HCT116 (cell line): ENCODE results near the gene SPEF1. TPM values are rescaled to one million over a fixed set of nuclear protein-coding genes. Genes with fewer than 3 reads are reported as not detected.

Experiments
- ATAC-seq: fragments of 200-7000 bp; cut with Tn5 transposase; 2 replicates; pipeline ENCODE4 v1.9.1; 2020; ENCODE audit warnings: mild to moderate bottlenecking, moderate library complexity
- BruUV-seq: library from RNA; stranded (reverse); fragments of 400-500 nt; replicated peaks from 2 replicates; lab custom pipeline; 2021; lab: Mats Ljungman, UMichigan
- CTCF ChIA-PET: fragments of 300-600 bp; sonication (Branson Sonifier 250); formaldehyde crosslinking; loops from one replicate; lab custom pipeline; 2021; ENCODE audit warnings: antibody characterized with exemption; lab: Charles Lee
- POLR2A ChIA-PET: fragments of 300-600, 350-600 bp; sonication (Branson Sonifier 250); formaldehyde crosslinking; loops from one replicate; lab custom pipeline; 2021; ENCODE audit warnings: antibody characterized with exemption; lab: Charles Lee
- RAD21 ChIA-PET, 2 experiments: fragments of 300-600 bp; sonication (Branson Sonifier 250); formaldehyde crosslinking; loops; one replicate each; lab custom pipeline; 2023; ENCODE audit warnings: low total read pairs in 2 of 2; ENCODE audit not compliant: uncharacterized antibody in 2 of 2, unreplicated experiment in 2 of 2, low non-redundant PET in 1 of 2; lab: Charles Lee
- DNase-seq: peaks from one replicate; pipeline ENCODE4 v3.0.0-alpha.2; 2010; ENCODE audit warnings: low read depth, low spot score
- H2AFZ ChIP-seq: fragments of 200-600 bp; shearing (Covaris generic), sonication (generic); 2 replicates; pipeline ENCODE4 v1.6.1; 2017; ENCODE audit warnings: low read depth, mixed run types, mixed read lengths, antibody characterized with exemption, low read length; ENCODE audit not compliant: poor library complexity, severe bottlenecking
- H3K27ac ChIP-seq: 2 replicates; pipeline ENCODE4 v1.5.1; 2012; ENCODE audit warnings: low read depth, low read length
- H3K27me3 ChIP-seq: fragments of 200-600 bp; sonication (generic); 2 replicates; pipeline ENCODE4 v1.6.1; 2016; ENCODE audit warnings: mixed run types, low read length, mixed read lengths; ENCODE audit not compliant: insufficient read depth
- H3K36me3 ChIP-seq, 2 experiments: fragments of 200-500 bp in 1 of 2; fragments of 200-600 bp in 1 of 2; sonication (Bioruptor generic) in 1 of 2; sonication (generic) in 1 of 2; 2 replicates each; pipeline versions ENCODE4 v1.5.1 to v1.6.1; 2014 to 2016; ENCODE audit warnings: low read length in 2 of 2, inconsistent platforms in 1 of 2, mixed read lengths in 1 of 2, mixed run types in 1 of 2; ENCODE audit not compliant: insufficient read depth in 2 of 2, control insufficient read depth in 1 of 2
- H3K4me1 ChIP-seq, 2 experiments: fragments of 200-600 bp in 1 of 2; sonication (generic) in 1 of 2; 2 replicates each; pipeline versions ENCODE4 v1.5.1 to v1.6.1; 2012 to 2017; ENCODE audit warnings: low read length in 2 of 2, inconsistent platforms in 1 of 2, mild to moderate bottlenecking in 1 of 2, mixed read lengths in 1 of 2, mixed run types in 1 of 2, moderate library complexity in 1 of 2; ENCODE audit not compliant: insufficient read depth in 2 of 2, control insufficient read depth in 1 of 2
- H3K4me2 ChIP-seq: fragments of 200-600 bp; sonication (generic); 2 replicates; pipeline ENCODE4 v1.6.1; 2017; ENCODE audit warnings: mixed run types, low read length, mixed read lengths
- H3K4me3 ChIP-seq, 2 experiments: fragments of 200-600 bp in 1 of 2; sonication (generic) in 1 of 2; replicated peaks in 1 of 2; 2 replicates each; pipeline ENCODE4 v1.5.1; 2011 to 2016; ENCODE audit warnings: low read length in 2 of 2, control low read depth in 1 of 2, low read depth in 1 of 2, mild to moderate bottlenecking in 1 of 2, mixed read lengths in 1 of 2, mixed run types in 1 of 2
- H3K79me2 ChIP-seq: fragments of 200-600 bp; sonication (generic); 2 replicates; pipeline ENCODE4 v1.6.1; 2017; ENCODE audit warnings: mild to moderate bottlenecking, mixed run types, low read length, moderate library complexity, mixed read lengths; ENCODE audit not compliant: insufficient read depth
- H3K9ac ChIP-seq: fragments of 200-600 bp; sonication (generic); 2 replicates; pipeline ENCODE4 v1.6.1; 2016; ENCODE audit warnings: low read length, mixed read lengths
- H3K9me2 ChIP-seq: fragments of 200-600 bp; sonication (generic), shearing (Covaris generic); 2 replicates; pipeline ENCODE4 v1.6.1; 2017; ENCODE audit warnings: mixed run types, mild to moderate bottlenecking, moderate library complexity; ENCODE audit not compliant: insufficient read depth
- H3K9me3 ChIP-seq, 2 experiments: fragments of 200-500 bp in 1 of 2; fragments of 200-600 bp in 1 of 2; sonication (Bioruptor generic) in 1 of 2; sonication (generic) in 1 of 2; 2 replicates each; pipeline ENCODE4 v1.6.1; 2014 to 2017; ENCODE audit warnings: low read length in 2 of 2, mixed read lengths in 2 of 2, inconsistent platforms in 1 of 2, low read depth in 1 of 2, mild to moderate bottlenecking in 1 of 2, mixed run types in 1 of 2, moderate library complexity in 1 of 2; ENCODE audit not compliant: control insufficient read depth in 1 of 2, insufficient read depth in 1 of 2
- H4K20me1 ChIP-seq: fragments of 200-600 bp; sonication (generic), shearing (Covaris generic); 2 replicates; pipeline ENCODE4 v1.6.1; 2017; ENCODE audit warnings: mixed run types, mild to moderate bottlenecking, moderate library complexity; ENCODE audit not compliant: insufficient read depth
- ELF1 ChIP-seq: IDR thresholded peaks from 2 replicates; pipeline ENCODE4 v1.6.1; 2012; ENCODE audit warnings: low read depth, borderline replicate concordance
- SP1 ChIP-seq: IDR thresholded peaks from 2 replicates; pipeline ENCODE4 v1.6.1; 2012; ENCODE audit warnings: low read depth
- TCF7L2 ChIP-seq: IDR thresholded peaks from 2 replicates; pipeline ENCODE4 v1.7.0; 2011; ENCODE audit warnings: borderline replicate concordance, inconsistent platforms; ENCODE audit not compliant: insufficient read depth, insufficient read length; ENCODE audit errors: extremely low read depth
- ZFX ChIP-seq: fragments of 450-650 bp; IDR thresholded peaks from 2 replicates; pipeline ENCODE4 v1.6.1; 2017
- ZNF274 ChIP-seq: fragments of 200-500 bp; sonication (Bioruptor generic); IDR thresholded peaks from 2 replicates; pipeline ENCODE4 v1.6.1; 2014; ENCODE audit warnings: mild to moderate bottlenecking, low read depth, low read length, inconsistent platforms
- intact Hi-C: fragments of 100-400 bp; cut with micrococcal nuclease; formaldehyde crosslinking; loops from 2 replicates; pipeline ENCODE4 v1.10.0; 2022
- total RNA-seq: library from RNA; stranded (reverse); gene quantifications from one replicate; pipeline ENCODE4 v1.2.1, GENCODE V29; 2021; ENCODE audit not compliant: unreplicated experiment
- TF ChIP-seq, protein P1 (sequence below), 3 experiments: fragments of 200-600 bp in 1 of 3; sonication (generic) in 1 of 3; IDR thresholded peaks in 2 of 3; conservative IDR thresholded peaks in 1 of 3; 2 replicates each; pipeline ENCODE4 v1.5.1; 2012 to 2017; ENCODE audit warnings: low read depth in 2 of 3, low read length in 2 of 3, antibody characterized with exemption in 1 of 3, borderline replicate concordance in 1 of 3, control low read depth in 1 of 3, mild to moderate bottlenecking in 1 of 3, mixed read lengths in 1 of 3, mixed run types in 1 of 3, moderate library complexity in 1 of 3; ENCODE audit not compliant: insufficient read depth in 1 of 3
- TF ChIP-seq, protein P2 (sequence below): IDR thresholded peaks from 2 replicates; pipeline ENCODE4 v1.6.1; 2011; ENCODE audit warnings: mild to moderate bottlenecking, low read length, moderate library complexity; ENCODE audit not compliant: insufficient replicate concordance; ENCODE audit errors: extremely low read depth
- TF ChIP-seq, protein P3 (sequence below): IDR thresholded peaks from 2 replicates; pipeline ENCODE4 v1.6.1; 2012

Gene SPEF1
- total RNA-seq, 1 experiment from 2014 or later = 0.93 TPM

DNA sequence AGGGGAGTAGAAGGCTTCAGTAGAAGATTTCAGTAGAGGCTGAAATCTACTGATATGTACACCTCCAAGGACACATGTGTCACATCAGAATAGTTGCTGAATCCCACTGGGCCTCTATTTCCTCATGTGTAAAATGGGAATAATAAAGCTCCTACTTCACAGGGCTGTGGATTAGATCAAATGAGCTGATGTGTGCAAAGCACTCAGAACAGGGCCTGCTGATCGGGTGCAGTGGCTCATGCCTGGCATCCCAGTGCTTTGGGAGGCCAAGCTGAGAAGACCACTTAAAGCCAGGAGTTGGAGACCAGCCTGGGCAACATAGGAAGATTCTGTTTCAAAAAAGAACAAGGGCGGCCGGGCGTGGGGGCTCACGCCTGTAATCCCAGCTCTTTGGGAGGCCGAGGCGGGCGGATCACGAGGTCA, 31.0 kb upstream of the SPEF1 start:
- peak overlapping the region; percentile 76 for H3K9ac ChIP-seq
- POLR2A ChIA-PET = interaction anchor here (1.0 to 3.3 kb wide), 4 partner anchors 10 to 75 kb away, joined by 3 to 14 read pairs (median 4); partner anchors contain the start of genes CDC25B and SPEF1
- RAD21 ChIA-PET = interaction anchor here in 1 of 2 experiments (0.6 kb wide), 1 partner anchor 16 kb away, joined by 3 read pairs; the partner anchor contains the start of gene CDC25B
- H4K20me1 ChIP-seq = no peaks in the 10 kb centered on the region
- H3K27ac ChIP-seq = peak overlapping the region; percentile 99
- peak overlapping the region; percentile 82 for H3K4me2 ChIP-seq
- no peak overlapping the region for H2AFZ ChIP-seq
- H3K79me2 ChIP-seq = peaks cover 7% of the 10 kb centered on the region
- DNase-seq (no peak), ATAC-seq (no peak)
- no peak overlapping the region for H3K4me3 ChIP-seq
- no peaks in the 10 kb centered on the region for H3K27me3 ChIP-seq
- H3K9me2 ChIP-seq = no peaks in the 10 kb centered on the region
- TF ChIP-seq SP1 (no peak), ZNF274 (no peak), ELF1 (no peak), TCF7L2 (no peak), ZFX (no peak; the same call in 1 of the 2 replicates)
- TF ChIP-seq, protein P1, sequence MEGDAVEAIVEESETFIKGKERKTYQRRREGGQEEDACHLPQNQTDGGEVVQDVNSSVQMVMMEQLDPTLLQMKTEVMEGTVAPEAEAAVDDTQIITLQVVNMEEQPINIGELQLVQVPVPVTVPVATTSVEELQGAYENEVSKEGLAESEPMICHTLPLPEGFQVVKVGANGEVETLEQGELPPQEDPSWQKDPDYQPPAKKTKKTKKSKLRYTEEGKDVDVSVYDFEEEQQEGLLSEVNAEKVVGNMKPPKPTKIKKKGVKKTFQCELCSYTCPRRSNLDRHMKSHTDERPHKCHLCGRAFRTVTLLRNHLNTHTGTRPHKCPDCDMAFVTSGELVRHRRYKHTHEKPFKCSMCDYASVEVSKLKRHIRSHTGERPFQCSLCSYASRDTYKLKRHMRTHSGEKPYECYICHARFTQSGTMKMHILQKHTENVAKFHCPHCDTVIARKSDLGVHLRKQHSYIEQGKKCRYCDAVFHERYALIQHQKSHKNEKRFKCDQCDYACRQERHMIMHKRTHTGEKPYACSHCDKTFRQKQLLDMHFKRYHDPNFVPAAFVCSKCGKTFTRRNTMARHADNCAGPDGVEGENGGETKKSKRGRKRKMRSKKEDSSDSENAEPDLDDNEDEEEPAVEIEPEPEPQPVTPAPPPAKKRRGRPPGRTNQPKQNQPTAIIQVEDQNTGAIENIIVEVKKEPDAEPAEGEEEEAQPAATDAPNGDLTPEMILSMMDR (IDR thresholded peaks at IDR 0.05 in 2 of 3, conservative IDR thresholded peaks at IDR 0.05 in 1 of 3; ENCODE audit: borderline replicate concordance in 1 of 3, insufficient read depth in 1 of 3, low read depth in 2 of 3, low read length in 2 of 3) = no peak
- TF ChIP-seq, protein P2, sequence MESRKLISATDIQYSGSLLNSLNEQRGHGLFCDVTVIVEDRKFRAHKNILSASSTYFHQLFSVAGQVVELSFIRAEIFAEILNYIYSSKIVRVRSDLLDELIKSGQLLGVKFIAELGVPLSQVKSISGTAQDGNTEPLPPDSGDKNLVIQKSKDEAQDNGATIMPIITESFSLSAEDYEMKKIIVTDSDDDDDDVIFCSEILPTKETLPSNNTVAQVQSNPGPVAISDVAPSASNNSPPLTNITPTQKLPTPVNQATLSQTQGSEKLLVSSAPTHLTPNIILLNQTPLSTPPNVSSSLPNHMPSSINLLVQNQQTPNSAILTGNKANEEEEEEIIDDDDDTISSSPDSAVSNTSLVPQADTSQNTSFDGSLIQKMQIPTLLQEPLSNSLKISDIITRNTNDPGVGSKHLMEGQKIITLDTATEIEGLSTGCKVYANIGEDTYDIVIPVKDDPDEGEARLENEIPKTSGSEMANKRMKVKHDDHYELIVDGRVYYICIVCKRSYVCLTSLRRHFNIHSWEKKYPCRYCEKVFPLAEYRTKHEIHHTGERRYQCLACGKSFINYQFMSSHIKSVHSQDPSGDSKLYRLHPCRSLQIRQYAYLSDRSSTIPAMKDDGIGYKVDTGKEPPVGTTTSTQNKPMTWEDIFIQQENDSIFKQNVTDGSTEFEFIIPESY = no peak
- TF ChIP-seq, protein P3, sequence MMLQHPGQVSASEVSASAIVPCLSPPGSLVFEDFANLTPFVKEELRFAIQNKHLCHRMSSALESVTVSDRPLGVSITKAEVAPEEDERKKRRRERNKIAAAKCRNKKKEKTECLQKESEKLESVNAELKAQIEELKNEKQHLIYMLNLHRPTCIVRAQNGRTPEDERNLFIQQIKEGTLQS = no peak
- peaks cover 59 to 77% of the 10 kb centered on the region in 2 experiments for H3K4me1 ChIP-seq
- no peaks in the 10 kb centered on the region for H3K36me3 ChIP-seq
- intact Hi-C loops = no loop called here
- H3K9me3 ChIP-seq = no peaks in the 10 kb centered on the region
- CTCF ChIA-PET = interaction anchor here (0.9 to 2.7 kb wide), 4 partner anchors 8 to 273 kb away, joined by 3 to 16 read pairs (median 4); partner anchors contain the start of genes AP5S1 and CDC25B
- no TSS peak for BruUV-seq
